Measurements from ENCODE around the gene TFAP2D.

Gene TFAP2D

GRCh38 chr6:50744976-50745375 is 31.6 kb downstream of the TFAP2D start:
- ChIA-PET POLR2A (no interaction called here), CTCF (no interaction called here)
- no peak for TF ChIP-seq ZNF658 (tag by site-specific recombination; IDR thresholded peaks at IDR 0.05)
- no peaks in the 10 kb centered on the region for H3K4me1 ChIP-seq (ENCODE audit: control insufficient read depth, insufficient read depth, low read length)
- no peak overlapping the region for H3K4me3 ChIP-seq (ENCODE audit: low read depth, low read length)
- H3K9me3 ChIP-seq (ENCODE audit: control insufficient read depth, insufficient read depth, low read depth, low read length), result no peaks in the 10 kb centered on the region
- no peaks in the 10 kb centered on the region for H3K36me3 ChIP-seq (ENCODE audit: control insufficient read depth in 2 of 2, insufficient read depth in 1 of 2, low read length in 2 of 2)
- no peak overlapping the region for H3K27ac ChIP-seq (ENCODE audit: extremely low read depth, low read depth, low read length)

GRCh38 chr6:50762798-50763197 is 49.5 kb downstream of the TFAP2D start:
- ChIA-PET CTCF (no interaction called here), POLR2A (no interaction called here)
- Histone ChIP-seq H3K9me3 (ENCODE audit: control insufficient read depth, insufficient read depth, low read depth, low read length) (no peaks in the 10 kb centered on the region), H3K4me3 (ENCODE audit: low read depth, low read length) (no peak overlapping the region), H3K27ac (ENCODE audit: extremely low read depth, low read depth, low read length) (no peak overlapping the region), H3K36me3 (ENCODE audit: control insufficient read depth in 2 of 2, insufficient read depth in 1 of 2, low read length in 2 of 2) (no peaks in the 10 kb centered on the region), H3K4me1 (ENCODE audit: control insufficient read depth, insufficient read depth, low read length) (no peaks in the 10 kb centered on the region)
- TF ChIP-seq ZNF157 (tag by site-specific recombination; IDR thresholded peaks at IDR 0.05) (no peak), ZNF366 (tag by site-specific recombination; conservative IDR thresholded peaks at IDR 0.05) (no peak), ZNF394 (tag by site-specific recombination; IDR thresholded peaks at IDR 0.05; ENCODE audit: borderline replicate concordance) (no peak), ZNF174 (tag by site-specific recombination; IDR thresholded peaks at IDR 0.05) (no peak), ZFHX2 (tag by site-specific recombination; conservative IDR thresholded peaks at IDR 0.05) (no peak), OVOL3 (tag by site-specific recombination; IDR thresholded peaks at IDR 0.05) (no peak), ZNF341 (tag by site-specific recombination; IDR thresholded peaks at IDR 0.05; ENCODE audit: low read depth) (no peak), ZNF202 (tag by site-specific recombination; IDR thresholded peaks at IDR 0.05; ENCODE audit: borderline replicate concordance) (no peak)

- ChIA-PET POLR2A (no interaction called here), CTCF (no interaction called here)
- H3K9me3 ChIP-seq (ENCODE audit: control insufficient read depth, insufficient read depth, low read depth, low read length), result no peaks in the 10 kb centered on the region
- no peaks in the 10 kb centered on the region for H3K4me1 ChIP-seq (ENCODE audit: control insufficient read depth, insufficient read depth, low read length)
- TF ChIP-seq GLIS1 (tag by site-specific recombination; IDR thresholded peaks at IDR 0.05), result no peak
- TF ChIP-seq PRDM1 (tag by site-specific recombination; IDR thresholded peaks at IDR 0.05), result no peak
- no peak for TF ChIP-seq MZF1 (tag by site-specific recombination; IDR thresholded peaks at IDR 0.05; ENCODE audit: borderline replicate concordance)
- no peak for TF ChIP-seq ZNF23 (tag by site-specific recombination; IDR thresholded peaks at IDR 0.05; ENCODE audit: borderline replicate concordance)
- TF ChIP-seq GFI1B (tag by site-specific recombination; IDR thresholded peaks at IDR 0.05), result no peak
- no peak for TF ChIP-seq ZNF426 (tag by site-specific recombination; IDR thresholded peaks at IDR 0.05)
- no peak for TF ChIP-seq ZNF184 (tag by site-specific recombination; IDR thresholded peaks at IDR 0.05)
- no peak for TF ChIP-seq ZIC2 (tag by site-specific recombination; IDR thresholded peaks at IDR 0.05)
- no peak for TF ChIP-seq ZNF747 (tag by site-specific recombination; IDR thresholded peaks at IDR 0.05)
- no peak for TF ChIP-seq SP7 (tag by site-specific recombination; IDR thresholded peaks at IDR 0.05)
- no peak for TF ChIP-seq ZNF416 (tag by site-specific recombination; IDR thresholded peaks at IDR 0.05)
- TF ChIP-seq ZNF280C (tag by site-specific recombination; IDR thresholded peaks at IDR 0.05), result no peak
- TF ChIP-seq ZNF433 (tag by site-specific recombination; IDR thresholded peaks at IDR 0.05; ENCODE audit: low read depth), result no peak
- TF ChIP-seq ZNF701 (tag by site-specific recombination; IDR thresholded peaks at IDR 0.05), result no peak
- TF ChIP-seq ZNF146 (tag by site-specific recombination; IDR thresholded peaks at IDR 0.05), result no peak
- no peak overlapping the region for H3K4me3 ChIP-seq (ENCODE audit: low read depth, low read length)
- H3K36me3 ChIP-seq (ENCODE audit: control insufficient read depth in 2 of 2, insufficient read depth in 1 of 2, low read length in 2 of 2), result no peaks in the 10 kb centered on the region
- H3K27ac ChIP-seq (ENCODE audit: extremely low read depth, low read depth, low read length), result no peak overlapping the region
These were observed 65.4 kb downstream of the TFAP2D start for GRCh38 chr6:50778696-50779095.
